T-helper 1 cell treated with Interleukin-12 subunit alpha and Interleukin-12 subunit beta and Interleukin-4 antibody, amounts not matched to agents 30 μg/mL and 1 μg/mL, for 36 hours (primary cell): ENCODE data around the gene LILRA1.

ENCODE experiments used
- H3K27ac Mint-ChIP-seq: one replicate; pipeline ENCODE4 v1.8.0; 2021; ENCODE audit warnings: mild to moderate bottlenecking, mixed read lengths
- H3K27me3 Mint-ChIP-seq: one replicate; pipeline ENCODE4 v1.8.0; 2021; ENCODE audit warnings: low read depth, mixed read lengths
- H3K36me3 Mint-ChIP-seq: one replicate; pipeline ENCODE4 v1.8.0; 2021; ENCODE audit warnings: low read depth, mixed read lengths
- H3K4me1 Mint-ChIP-seq: one replicate; pipeline ENCODE4 v1.8.0; 2021; ENCODE audit warnings: low read depth, mixed read lengths
- H3K4me3 Mint-ChIP-seq: one replicate; pipeline ENCODE4 v1.8.0; 2021; ENCODE audit warnings: mild to moderate bottlenecking, moderate library complexity, mixed read lengths
- H3K9me3 Mint-ChIP-seq: one replicate; pipeline ENCODE4 v1.8.0; 2021; ENCODE audit warnings: mixed read lengths

Gene LILRA1

GRCh38 chr19:54648129-54648528, 54.7 kb downstream of the LILRA1 start:
- Mint-ChIP-seq H3K27me3 (no peaks in the 10 kb centered on the region), H3K9me3 (no peaks in the 10 kb centered on the region), H3K27ac (no peak overlapping the region), H3K4me3 (no peak overlapping the region), H3K4me1 (no peaks in the 10 kb centered on the region), H3K36me3 (no peaks in the 10 kb centered on the region)

- Mint-ChIP-seq H3K27ac (no peak overlapping the region), H3K4me3 (no peak overlapping the region), H3K36me3 (no peaks in the 10 kb centered on the region), H3K9me3 (no peaks in the 10 kb centered on the region), H3K4me1 (no peaks in the 10 kb centered on the region), H3K27me3 (no peaks in the 10 kb centered on the region)
These were observed 56.8 kb downstream of the LILRA1 start for GRCh38 chr19:54650108-54650655.
